HEK293 (cell line): ENCODE measurements around the gene NGB.
A peak's percentile ranks its signal among the peaks of the same experiment; 100 is the strongest.

Experiments
- CTCF ChIA-PET: fragments of 350-600 bp; formaldehyde crosslinking; extraction: SDS; loops from one replicate; lab custom pipeline; 2021; ENCODE audit warnings: antibody characterized with exemption; lab: Yijun Ruan, JAX
- POLR2A ChIA-PET: fragments of 300-600 bp; formaldehyde crosslinking; extraction: SDS; loops from one replicate; lab custom pipeline; 2020; ENCODE audit warnings: antibody characterized with exemption, inconsistent platforms; lab: Yijun Ruan, JAX
- H3K27ac ChIP-seq: fragments of 200-500 bp; sonication (Bioruptor generic); 2 replicates; pipeline ENCODE4 v1.5.1; 2014; ENCODE audit warnings: low read depth, low read length, control low read depth, inconsistent platforms; ENCODE audit errors: extremely low read depth
- H3K36me3 ChIP-seq, 2 experiments: fragments of 200-500 bp in 1 of 2; sonication (Bioruptor generic) in 1 of 2; 1 replicate in 1 of 2; 2 replicates in 1 of 2; pipeline ENCODE4 v1.5.1; 2014 to 2017; ENCODE audit warnings: inconsistent platforms in 2 of 2, low read length in 2 of 2; ENCODE audit not compliant: control insufficient read depth in 2 of 2, insufficient read depth in 1 of 2
- H3K4me1 ChIP-seq: fragments of 200-500 bp; sonication (Bioruptor generic); 2 replicates; pipeline ENCODE4 v1.5.1; 2014; ENCODE audit warnings: mild to moderate bottlenecking, low read length, inconsistent platforms; ENCODE audit not compliant: control insufficient read depth, insufficient read depth
- H3K4me3 ChIP-seq: 2 replicates; pipeline ENCODE4 v1.5.1; 2011; ENCODE audit warnings: low read depth, mild to moderate bottlenecking, control low read depth, low read length, moderate library complexity
- H3K9me3 ChIP-seq: fragments of 200-500 bp; sonication (Bioruptor generic); 2 replicates; pipeline ENCODE4 v1.5.1; 2014; ENCODE audit warnings: low read depth, low read length, inconsistent platforms; ENCODE audit not compliant: control insufficient read depth, insufficient read depth
- BCL11B ChIP-seq: fragments of 450-650 bp; formaldehyde crosslinking; IDR thresholded peaks from 2 replicates; pipeline ENCODE4 v1.5.1; 2016; ENCODE audit warnings: low read depth, missing biosample characterization, missing genetic modification characterization
- GLIS2 ChIP-seq: fragments of 450-650 bp; formaldehyde crosslinking; IDR thresholded peaks from 2 replicates; pipeline ENCODE4 v1.5.1; 2016; ENCODE audit warnings: missing biosample characterization, missing genetic modification characterization
- HOXA7 ChIP-seq: sonication (generic); formaldehyde crosslinking; IDR thresholded peaks from 2 replicates; pipeline ENCODE4 v1.8.1; 2022; ENCODE audit warnings: missing genetic modification reagents, borderline replicate concordance
- SALL2 ChIP-seq: fragments of 450-650 bp; formaldehyde crosslinking; IDR thresholded peaks from 2 replicates; pipeline ENCODE4 v1.5.0; 2017; ENCODE audit warnings: missing biosample characterization, mild to moderate bottlenecking, missing genetic modification characterization, borderline replicate concordance
- SCRT2 ChIP-seq: fragments of 450-650 bp; formaldehyde crosslinking; IDR thresholded peaks from 2 replicates; pipeline ENCODE4 v1.5.1; 2016; ENCODE audit warnings: missing biosample characterization, missing genetic modification characterization
- WT1 ChIP-seq: fragments of 450-650 bp; formaldehyde crosslinking; IDR thresholded peaks from 2 replicates; pipeline ENCODE4 v1.5.1; 2016; ENCODE audit warnings: missing biosample characterization, missing genetic modification characterization
- ZBTB48 ChIP-seq: fragments of 450-650 bp; formaldehyde crosslinking; IDR thresholded peaks from 2 replicates; pipeline ENCODE4 v1.5.1; 2016; ENCODE audit warnings: missing biosample characterization, missing genetic modification characterization
- ZIC2 ChIP-seq: fragments of 450-650 bp; formaldehyde crosslinking; IDR thresholded peaks from 2 replicates; pipeline ENCODE4 v1.5.1; 2016; ENCODE audit warnings: missing biosample characterization, missing genetic modification characterization
- ZNF133 ChIP-seq: fragments of 450-650 bp; formaldehyde crosslinking; IDR thresholded peaks from 2 replicates; pipeline ENCODE4 v1.5.1; 2016; ENCODE audit warnings: missing biosample characterization, missing genetic modification characterization
- ZNF16 ChIP-seq: fragments of 450-650 bp; formaldehyde crosslinking; IDR thresholded peaks from 2 replicates; pipeline ENCODE4 v1.5.1; 2016; ENCODE audit warnings: low read depth, missing biosample characterization, missing genetic modification characterization
- ZNF23 ChIP-seq: fragments of 450-650 bp; formaldehyde crosslinking; IDR thresholded peaks from 2 replicates; pipeline ENCODE4 v1.5.1; 2016; ENCODE audit warnings: missing biosample characterization, missing genetic modification characterization, borderline replicate concordance
- ZNF354C ChIP-seq: fragments of 450-650 bp; formaldehyde crosslinking; IDR thresholded peaks from 2 replicates; pipeline ENCODE4 v1.5.1; 2016; ENCODE audit warnings: missing biosample characterization, missing genetic modification characterization, low read depth, borderline replicate concordance
- ZNF37A ChIP-seq: fragments of 450-650 bp; IDR thresholded peaks from 2 replicates; pipeline ENCODE4 v1.5.1; 2018; ENCODE audit warnings: missing biosample characterization, missing genetic modification characterization
- ZNF423 ChIP-seq: fragments of 450-650 bp; formaldehyde crosslinking; IDR thresholded peaks from 2 replicates; pipeline ENCODE4 v1.5.1; 2016; ENCODE audit warnings: missing biosample characterization, missing genetic modification characterization
- ZNF501 ChIP-seq: fragments of 450-650 bp; formaldehyde crosslinking; IDR thresholded peaks from 2 replicates; pipeline ENCODE4 v1.5.1; 2016; ENCODE audit warnings: missing biosample characterization, missing genetic modification characterization
- ZNF521 ChIP-seq: fragments of 450-650 bp; formaldehyde crosslinking; IDR thresholded peaks from 2 replicates; pipeline ENCODE4 v1.5.1; 2017; ENCODE audit warnings: missing biosample characterization, mild to moderate bottlenecking, missing genetic modification characterization
- ZNF529 ChIP-seq: fragments of 450-650 bp; formaldehyde crosslinking; IDR thresholded peaks from 2 replicates; pipeline ENCODE4 v1.5.1; 2017; ENCODE audit warnings: missing genetic modification characterization, missing biosample characterization; ENCODE audit not compliant: insufficient replicate concordance
- ZNF549 ChIP-seq: fragments of 450-650 bp; IDR thresholded peaks from 2 replicates; pipeline ENCODE4 v1.5.1; 2018; ENCODE audit warnings: missing biosample characterization, missing genetic modification characterization, mild to moderate bottlenecking, inconsistent platforms, moderate library complexity
- ZNF560 ChIP-seq: fragments of 450-650 bp; formaldehyde crosslinking; IDR thresholded peaks from 2 replicates; pipeline ENCODE4 v1.5.1; 2017; ENCODE audit warnings: missing biosample characterization, missing genetic modification characterization, borderline replicate concordance
- ZNF624 ChIP-seq: fragments of 450-650 bp; formaldehyde crosslinking; IDR thresholded peaks from 2 replicates; pipeline ENCODE4 v1.5.1; 2017; ENCODE audit warnings: missing biosample characterization, missing genetic modification characterization
- ZNF660 ChIP-seq: fragments of 450-650 bp; IDR thresholded peaks from 2 replicates; pipeline ENCODE4 v1.5.1; 2018; ENCODE audit warnings: missing biosample characterization, mild to moderate bottlenecking, missing genetic modification characterization
- ZNF677 ChIP-seq: fragments of 450-650 bp; IDR thresholded peaks from 2 replicates; pipeline ENCODE4 v1.5.0; 2018; ENCODE audit warnings: missing biosample characterization, mild to moderate bottlenecking, missing genetic modification characterization, moderate library complexity
- ZXDB ChIP-seq: fragments of 450-650 bp; formaldehyde crosslinking; IDR thresholded peaks from 2 replicates; pipeline ENCODE4 v1.5.1; 2016; ENCODE audit warnings: missing biosample characterization, missing genetic modification characterization
- TF ChIP-seq, protein P1 (sequence below): sonication (generic); formaldehyde crosslinking; IDR thresholded peaks from 2 replicates; pipeline ENCODE4 v1.8.1; 2022; ENCODE audit warnings: mild to moderate bottlenecking, moderate library complexity, missing genetic modification reagents
- TF ChIP-seq, protein P2 (sequence below): fragments of 450-650 bp; formaldehyde crosslinking; IDR thresholded peaks from 2 replicates; pipeline ENCODE4 v1.5.1; 2016; ENCODE audit warnings: missing biosample characterization, missing genetic modification characterization, borderline replicate concordance
- TF ChIP-seq, protein P3 (sequence below): fragments of 450-650 bp; formaldehyde crosslinking; IDR thresholded peaks from 2 replicates; pipeline ENCODE4 v1.5.1; 2016; ENCODE audit warnings: missing biosample characterization, missing genetic modification characterization
- TF ChIP-seq, protein P4 (sequence below): fragments of 450-650 bp; formaldehyde crosslinking; IDR thresholded peaks from 2 replicates; pipeline ENCODE4 v1.5.1; 2016; ENCODE audit warnings: missing biosample characterization, missing genetic modification characterization

Gene NGB

DNA sequence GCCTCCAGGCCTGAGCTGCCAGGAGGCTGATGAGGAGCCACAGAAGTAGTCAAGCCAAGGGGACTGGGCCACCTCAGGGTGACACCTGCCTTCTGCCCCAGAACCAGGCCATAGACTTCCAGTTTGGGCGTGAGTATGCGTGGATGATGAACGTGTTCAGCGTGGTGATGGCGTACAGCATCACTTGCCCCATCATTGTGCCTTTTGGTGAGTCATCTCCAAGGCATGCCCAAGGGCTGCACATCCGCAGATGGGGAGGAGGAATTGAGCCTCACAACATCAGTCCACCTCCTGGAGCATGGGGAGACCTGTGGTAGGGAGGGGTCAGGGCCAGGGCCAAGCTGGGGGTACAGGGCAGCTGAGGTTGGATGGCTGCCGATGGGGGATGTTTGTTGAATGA, 22.3 kb downstream of the NGB start:
- CTCF ChIA-PET: no interaction called here
- POLR2A ChIA-PET: no interaction called here
- peaks cover 0 to 21% of the 10 kb centered on the region in 2 experiments; a peak in 1 of 3 replicates for H3K36me3 ChIP-seq
- no peaks in the 10 kb centered on the region for H3K9me3 ChIP-seq
- no peak overlapping the region for H3K4me3 ChIP-seq
- no peak overlapping the region for H3K27ac ChIP-seq
- TF ChIP-seq SALL2 (tag by site-specific recombination): no peak
- no peak for TF ChIP-seq GLIS2
- TF ChIP-seq ZBTB48 (tag by site-specific recombination): no peak
- TF ChIP-seq ZNF423 (tag by site-specific recombination): no peak
- no peak for TF ChIP-seq ZXDB (tag by site-specific recombination)
- TF ChIP-seq ZNF521 (tag by site-specific recombination): no peak
- no peak for TF ChIP-seq ZNF560 (tag by site-specific recombination)
- no peak for TF ChIP-seq ZNF37A
- TF ChIP-seq, protein P1, sequence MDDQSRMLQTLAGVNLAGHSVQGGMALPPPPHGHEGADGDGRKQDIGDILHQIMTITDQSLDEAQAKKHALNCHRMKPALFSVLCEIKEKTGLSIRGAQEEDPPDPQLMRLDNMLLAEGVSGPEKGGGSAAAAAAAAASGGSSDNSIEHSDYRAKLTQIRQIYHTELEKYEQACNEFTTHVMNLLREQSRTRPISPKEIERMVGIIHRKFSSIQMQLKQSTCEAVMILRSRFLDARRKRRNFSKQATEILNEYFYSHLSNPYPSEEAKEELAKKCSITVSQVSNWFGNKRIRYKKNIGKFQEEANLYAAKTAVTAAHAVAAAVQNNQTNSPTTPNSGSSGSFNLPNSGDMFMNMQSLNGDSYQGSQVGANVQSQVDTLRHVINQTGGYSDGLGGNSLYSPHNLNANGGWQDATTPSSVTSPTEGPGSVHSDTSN (CRISPR knock-in tag): no peak
- TF ChIP-seq WT1 (tag by site-specific recombination): no peak
- TF ChIP-seq ZNF133 (tag by site-specific recombination): no peak
- no peak for TF ChIP-seq ZNF23 (tag by site-specific recombination)
- H3K4me1 ChIP-seq: no peaks in the 10 kb centered on the region

DNA sequence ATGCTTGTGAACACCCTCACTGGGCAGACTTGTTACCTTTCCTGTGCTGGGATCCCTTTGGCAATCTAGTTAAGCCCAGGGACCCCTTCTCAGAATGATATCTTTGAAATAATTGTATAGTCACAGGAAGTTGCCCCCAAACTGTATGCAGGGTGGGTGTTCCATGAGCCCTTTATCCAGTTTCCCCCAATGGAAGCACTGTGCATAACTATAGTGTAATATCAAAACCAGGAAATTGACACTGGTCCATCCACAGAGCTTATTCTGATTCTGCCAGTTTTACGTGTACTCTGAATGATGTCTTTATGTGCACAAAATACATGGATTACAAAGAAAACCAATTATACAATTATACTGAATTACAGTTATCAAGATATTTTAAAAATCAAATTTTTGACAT, 24.2 kb downstream of the NGB start:
- H3K36me3 ChIP-seq: peaks cover 0 to 21% of the 10 kb centered on the region in 2 experiments; a peak in 1 of 3 replicates
- no peak overlapping the region for H3K27ac ChIP-seq
- CTCF ChIA-PET: interaction anchor here (0.7 to 1.2 kb wide), 2 partner anchors 96 to 556 kb away, joined by 4 to 5 read pairs; no protein-coding TSS in a partner anchor
- peak; percentile 94 for TF ChIP-seq ZNF529
- no peak for TF ChIP-seq ZIC2
- no peaks in the 10 kb centered on the region for H3K9me3 ChIP-seq
- H3K4me3 ChIP-seq: no peak overlapping the region
- POLR2A ChIA-PET: no interaction called here
- H3K4me1 ChIP-seq: no peaks in the 10 kb centered on the region

DNA sequence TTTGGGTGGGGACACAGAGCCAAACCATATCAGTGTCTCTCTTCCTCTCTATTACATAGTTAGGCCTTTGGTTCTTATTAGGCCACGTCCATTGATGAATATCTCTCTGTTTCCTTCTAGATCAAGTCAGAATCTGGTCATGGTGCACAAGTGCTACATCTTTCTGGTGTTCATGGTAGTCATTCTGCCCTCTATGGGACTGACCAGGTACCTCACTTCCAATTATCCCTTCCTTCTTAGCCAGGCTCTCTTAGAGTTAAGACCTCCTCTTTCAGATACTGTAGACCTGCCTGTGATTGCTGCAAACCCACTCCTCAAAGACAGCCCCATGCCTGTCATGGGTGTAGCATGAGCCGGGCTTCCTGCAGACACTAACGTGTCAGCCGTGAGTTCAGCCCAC, 25.2 kb downstream of the NGB start:
- H3K9me3 ChIP-seq: no peaks in the 10 kb centered on the region
- TF ChIP-seq ZNF549 (tag by site-specific recombination) (no peak), BCL11B (tag by site-specific recombination) (no peak), ZNF660 (tag by site-specific recombination) (no peak), HOXA7 (CRISPR knock-in tag) (no peak), ZNF16 (tag by site-specific recombination) (no peak), SCRT2 (tag by site-specific recombination) (no peak), ZNF624 (tag by site-specific recombination) (no peak), ZNF354C (tag by site-specific recombination) (no peak), ZNF677 (tag by site-specific recombination) (no peak), ZNF501 (tag by site-specific recombination) (no peak)
- TF ChIP-seq, protein P2, sequence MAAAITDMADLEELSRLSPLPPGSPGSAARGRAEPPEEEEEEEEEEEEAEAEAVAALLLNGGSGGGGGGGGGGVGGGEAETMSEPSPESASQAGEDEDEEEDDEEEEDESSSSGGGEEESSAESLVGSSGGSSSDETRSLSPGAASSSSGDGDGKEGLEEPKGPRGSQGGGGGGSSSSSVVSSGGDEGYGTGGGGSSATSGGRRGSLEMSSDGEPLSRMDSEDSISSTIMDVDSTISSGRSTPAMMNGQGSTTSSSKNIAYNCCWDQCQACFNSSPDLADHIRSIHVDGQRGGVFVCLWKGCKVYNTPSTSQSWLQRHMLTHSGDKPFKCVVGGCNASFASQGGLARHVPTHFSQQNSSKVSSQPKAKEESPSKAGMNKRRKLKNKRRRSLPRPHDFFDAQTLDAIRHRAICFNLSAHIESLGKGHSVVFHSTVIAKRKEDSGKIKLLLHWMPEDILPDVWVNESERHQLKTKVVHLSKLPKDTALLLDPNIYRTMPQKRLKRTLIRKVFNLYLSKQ (tag by site-specific recombination): no peak
- TF ChIP-seq, protein P3, sequence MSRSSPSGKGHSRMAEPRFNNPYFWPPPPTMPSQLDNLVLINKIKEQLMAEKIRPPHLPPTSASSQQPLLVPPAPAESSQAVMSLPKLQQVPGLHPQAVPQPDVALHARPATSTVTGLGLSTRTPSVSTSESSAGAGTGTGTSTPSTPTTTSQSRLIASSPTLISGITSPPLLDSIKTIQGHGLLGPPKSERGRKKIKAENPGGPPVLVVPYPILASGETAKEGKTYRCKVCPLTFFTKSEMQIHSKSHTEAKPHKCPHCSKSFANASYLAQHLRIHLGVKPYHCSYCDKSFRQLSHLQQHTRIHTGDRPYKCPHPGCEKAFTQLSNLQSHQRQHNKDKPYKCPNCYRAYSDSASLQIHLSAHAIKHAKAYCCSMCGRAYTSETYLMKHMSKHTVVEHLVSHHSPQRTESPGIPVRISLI (tag by site-specific recombination): no peak
- TF ChIP-seq, protein P4, sequence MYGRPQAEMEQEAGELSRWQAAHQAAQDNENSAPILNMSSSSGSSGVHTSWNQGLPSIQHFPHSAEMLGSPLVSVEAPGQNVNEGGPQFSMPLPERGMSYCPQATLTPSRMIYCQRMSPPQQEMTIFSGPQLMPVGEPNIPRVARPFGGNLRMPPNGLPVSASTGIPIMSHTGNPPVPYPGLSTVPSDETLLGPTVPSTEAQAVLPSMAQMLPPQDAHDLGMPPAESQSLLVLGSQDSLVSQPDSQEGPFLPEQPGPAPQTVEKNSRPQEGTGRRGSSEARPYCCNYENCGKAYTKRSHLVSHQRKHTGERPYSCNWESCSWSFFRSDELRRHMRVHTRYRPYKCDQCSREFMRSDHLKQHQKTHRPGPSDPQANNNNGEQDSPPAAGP (tag by site-specific recombination): no peak
- TF ChIP-seq, all 188 proteins: peak for 0
- no peaks in the 10 kb centered on the region for H3K4me1 ChIP-seq
- peaks cover 0 to 19% of the 10 kb centered on the region in 2 experiments; a peak in 1 of 3 replicates for H3K36me3 ChIP-seq
- POLR2A ChIA-PET: no interaction called here
- no peak overlapping the region for H3K4me3 ChIP-seq
- no peak overlapping the region for H3K27ac ChIP-seq
- CTCF ChIA-PET: interaction anchor here (0.6 to 0.7 kb wide), 3 partner anchors 22 to 79 kb away, joined by 3 to 4 read pairs (median 3); no protein-coding TSS in a partner anchor
